ENCODE measurements around the gene SLC30A9. TPM values are rescaled to one million over a fixed set of nuclear protein-coding genes. Genes with fewer than 3 reads are reported as not detected.
A peak's percentile ranks its signal among the peaks of the same experiment; 100 is the strongest.

Gene SLC30A9
- total and polyA plus RNA-seq, 7 experiments from 2014 or later = 21.4 to 42.1 (median 32.7) TPM

DNA sequence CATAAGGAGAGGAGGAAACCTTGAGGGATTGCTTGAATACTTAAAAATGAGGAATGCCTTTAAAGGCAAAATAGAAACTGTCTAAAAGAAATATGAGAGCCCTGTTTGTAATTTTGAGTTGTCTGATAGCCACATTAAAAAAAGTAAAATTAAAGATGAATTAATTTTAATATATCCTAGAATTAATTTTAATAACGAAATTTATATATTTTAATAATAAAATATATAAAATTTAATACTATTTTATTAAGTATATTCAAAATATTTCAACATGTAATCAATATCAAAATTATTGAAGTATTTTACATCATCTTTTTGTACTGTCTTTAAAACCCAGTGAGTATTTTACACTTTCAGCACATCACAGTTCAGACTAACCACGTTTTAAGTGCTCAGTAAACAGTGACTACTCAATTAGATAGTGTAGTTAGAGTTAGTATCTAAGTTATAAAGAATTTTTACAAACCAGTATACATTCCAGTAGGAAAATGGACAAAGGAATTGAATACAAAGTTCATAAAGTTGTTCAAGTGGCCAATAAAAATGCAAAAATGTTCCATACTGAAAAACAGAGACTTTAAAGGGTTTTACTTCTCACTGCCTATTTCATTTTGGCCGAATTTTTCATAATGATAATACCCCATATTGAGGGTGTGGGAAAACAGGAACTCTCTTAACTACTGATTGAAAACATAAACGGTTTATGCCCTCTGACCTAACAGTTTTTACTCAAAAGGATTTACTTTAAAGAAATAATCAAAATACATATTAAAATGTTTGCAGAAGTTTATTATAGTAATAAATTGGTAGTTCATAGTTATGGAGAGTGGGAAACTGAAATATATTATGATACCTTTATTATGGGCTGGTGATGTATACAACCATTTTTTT, 2.9 kb downstream of the SLC30A9 start:
- no peak overlapping the region for H3K27ac ChIP-seq (ENCODE audit: low read depth, low read length)
- POLR2A ChIA-PET = interaction anchor here (0.7 to 0.9 kb wide), 2 partner anchors 9 to 23 kb away, joined by 3 to 5 read pairs; no protein-coding TSS in a partner anchor

DNA sequence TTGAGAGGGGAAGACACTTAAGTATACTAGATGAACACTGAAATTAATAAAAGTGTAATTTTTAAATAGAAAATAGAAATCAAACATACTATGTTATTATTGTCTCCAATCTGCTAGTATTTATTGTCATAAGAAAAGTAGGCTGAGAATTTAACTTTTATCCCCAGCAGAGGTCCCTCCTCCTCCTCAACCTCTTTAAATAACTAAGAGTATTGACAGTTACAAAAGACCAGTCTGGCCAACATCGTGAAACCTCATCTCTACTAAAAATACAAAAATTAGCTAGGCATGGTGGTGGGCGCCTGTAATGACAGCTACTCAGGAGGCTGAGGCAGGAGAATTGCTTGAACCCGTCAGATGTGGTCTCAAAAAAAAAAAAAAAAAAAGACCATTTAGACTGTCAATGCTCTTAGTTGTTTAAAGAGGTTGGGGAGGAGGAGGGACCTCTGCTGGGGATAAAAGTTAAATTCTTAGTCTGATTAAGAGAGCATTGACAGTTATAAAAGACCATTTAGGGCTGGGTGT, 4.2 kb downstream of the SLC30A9 start:
- H3K4me3 Mint-ChIP-seq = peak overlapping the region in 1 of 10 donors; percentile 25
- H3K27ac Mint-ChIP-seq = peak overlapping the region in 1 of 9 donors; percentile 62
- H3K27me3 Mint-ChIP-seq = no peaks in the 10 kb centered on the region
- peaks cover 19 to 65% (median 50%) of the 10 kb centered on the region in 7 donors for H3K4me1 Mint-ChIP-seq
- H3K9me3 Mint-ChIP-seq = no peaks in the 10 kb centered on the region
- peaks cover 0 to 9% (median 5%) of the 10 kb centered on the region in 5 donors for H3K36me3 Mint-ChIP-seq
- ChIA-PET POLR2A (no interaction called here), CTCF (interaction anchor here (0.7 kb wide), 1 partner anchor 24 kb away, joined by 9 read pairs; no protein-coding TSS in a partner anchor)
- Histone ChIP-seq H3K27ac (ENCODE audit: low read depth, low read length) (no peak overlapping the region), H3K9me3 (ENCODE audit: control insufficient read depth in 2 of 3, low read length in 3 of 3) (no peaks in the 10 kb centered on the region), H3K27me3 (ENCODE audit: control insufficient read depth in 2 of 2, insufficient read depth in 2 of 2, low read length in 2 of 2) (no peaks in the 10 kb centered on the region), H3K4me1 (ENCODE audit: control insufficient read depth in 2 of 2, insufficient read depth in 2 of 2, low read length in 2 of 2) (peaks cover 12 to 14% of the 10 kb centered on the region in 2 donors), H3K36me3 (ENCODE audit: control insufficient read depth in 2 of 3, insufficient read depth in 3 of 3, low read length in 3 of 3) (peaks cover 0 to 5% (median 0%) of the 10 kb centered on the region in 3 experiments), H3K4me3 (ENCODE audit: low read length) (no peak overlapping the region)
- intact Hi-C loops (cut with micrococcal nuclease) = loop anchor here (5.0 kb wide), 2 partner anchors 663 to 678 kb away; partner anchors contain the start of gene ATP8A1 (in 1 of the 2)
- DNase-seq = no peak
- ATAC-seq = no peak

More for the DNA sequence above, 2.9 kb downstream of the SLC30A9 start:
- peaks cover 18 to 62% (median 54%) of the 10 kb centered on the region in 7 donors for H3K4me1 Mint-ChIP-seq
- H3K9me3 Mint-ChIP-seq = no peaks in the 10 kb centered on the region
- peak overlapping the region in 1 of 9 donors; percentile 21 for H3K27ac Mint-ChIP-seq
- DNase-seq = no peak
- no peak for ATAC-seq
- peak overlapping the region in 4 of 10 donors; percentile 26 to 94 (median 54) for H3K4me3 Mint-ChIP-seq
- no peaks in the 10 kb centered on the region for H3K27me3 Mint-ChIP-seq
- H3K36me3 Mint-ChIP-seq = peaks cover 0 to 9% (median 5%) of the 10 kb centered on the region in 5 donors
- CTCF ChIA-PET = no interaction called here
- no peak overlapping the region for H3K4me3 ChIP-seq (ENCODE audit: low read length)
- peaks cover 12 to 16% of the 10 kb centered on the region in 2 donors for H3K4me1 ChIP-seq (ENCODE audit: control insufficient read depth in 2 of 2, insufficient read depth in 2 of 2, low read length in 2 of 2)
- no peaks in the 10 kb centered on the region for H3K27me3 ChIP-seq (ENCODE audit: control insufficient read depth in 2 of 2, insufficient read depth in 2 of 2, low read length in 2 of 2)
- peaks cover 0 to 5% (median 0%) of the 10 kb centered on the region in 3 experiments for H3K36me3 ChIP-seq (ENCODE audit: control insufficient read depth in 2 of 3, insufficient read depth in 3 of 3, low read length in 3 of 3)
- H3K9me3 ChIP-seq (ENCODE audit: control insufficient read depth in 2 of 3, low read length in 3 of 3) = no peaks in the 10 kb centered on the region
- intact Hi-C loops (cut with micrococcal nuclease) = loop anchor here (2.0 to 5.0 kb wide), 3 partner anchors 16 to 679 kb away; partner anchors contain the start of gene ATP8A1 (in 1 of the 2)

DNA sequence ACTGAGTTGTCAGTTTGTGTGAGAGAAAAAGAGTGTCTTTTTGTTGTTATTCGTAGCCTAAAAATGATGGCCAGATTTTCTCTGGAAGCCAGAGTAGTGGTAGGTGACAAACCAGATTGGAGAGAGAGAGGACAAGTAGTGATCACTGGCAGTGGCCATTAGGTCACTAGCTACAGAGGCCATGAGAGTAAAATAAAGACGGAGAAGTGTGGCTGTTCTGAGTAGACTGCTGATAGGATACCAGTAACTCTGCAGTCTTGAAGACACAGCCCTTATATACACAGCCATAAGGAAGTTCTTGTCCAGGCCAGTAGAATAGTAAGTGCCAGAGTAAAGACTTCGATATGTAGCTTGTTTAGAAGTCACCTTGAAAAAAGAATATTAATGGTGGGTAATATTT, 7.7 kb downstream of the SLC30A9 start:
- Histone ChIP-seq H3K27me3 (ENCODE audit: control insufficient read depth in 2 of 2, insufficient read depth in 2 of 2, low read length in 2 of 2) (no peaks in the 10 kb centered on the region), H3K36me3 (ENCODE audit: control insufficient read depth in 2 of 3, insufficient read depth in 3 of 3, low read length in 3 of 3) (no peaks in the 10 kb centered on the region), H3K4me1 (ENCODE audit: control insufficient read depth in 2 of 2, insufficient read depth in 2 of 2, low read length in 2 of 2) (no peaks in the 10 kb centered on the region), H3K9me3 (ENCODE audit: control insufficient read depth in 2 of 3, low read length in 3 of 3) (no peaks in the 10 kb centered on the region), H3K4me3 (ENCODE audit: low read length) (no peak overlapping the region), H3K27ac (ENCODE audit: low read depth, low read length) (no peak overlapping the region)
- Mint-ChIP-seq H3K4me3 (no peak overlapping the region), H3K27me3 (no peaks in the 10 kb centered on the region), H3K4me1 (peaks cover under 1 to 64% (median 43%) of the 10 kb centered on the region in 7 donors), H3K27ac (no peak overlapping the region), H3K36me3 (peaks cover 5 to 21% (median 14%) of the 10 kb centered on the region in 5 donors), H3K9me3 (no peaks in the 10 kb centered on the region)
- intact Hi-C loops (cut with micrococcal nuclease) = no loop called here
- DNase-seq (no peak), ATAC-seq (no peak)
- ChIA-PET POLR2A (no interaction called here), CTCF (no interaction called here)

DNA sequence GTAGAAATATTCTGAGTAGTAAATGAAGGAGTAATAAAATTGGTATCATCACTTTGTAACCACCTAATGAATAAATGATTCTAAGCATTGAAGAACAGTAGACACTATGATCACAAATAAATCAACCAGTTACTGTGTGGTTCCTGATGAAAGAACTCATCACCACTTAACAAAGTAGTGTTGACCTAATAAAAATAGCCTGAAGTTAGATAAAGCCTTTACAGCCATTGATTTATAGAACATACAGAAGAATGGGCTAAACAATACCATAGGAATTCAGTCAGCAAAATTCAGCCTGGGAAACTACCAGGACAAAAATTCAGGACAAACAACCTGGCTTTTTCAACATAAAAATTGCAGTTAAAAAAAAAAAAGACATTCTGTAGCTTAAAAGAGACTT, 9.0 kb downstream of the SLC30A9 start:
- no peak overlapping the region for H3K4me3 Mint-ChIP-seq
- peaks cover 5 to 34% (median 25%) of the 10 kb centered on the region in 5 donors for H3K36me3 Mint-ChIP-seq
- Histone ChIP-seq H3K4me3 (ENCODE audit: low read length) (no peak overlapping the region), H3K36me3 (ENCODE audit: control insufficient read depth in 2 of 3, insufficient read depth in 3 of 3, low read length in 3 of 3) (no peaks in the 10 kb centered on the region), H3K27ac (ENCODE audit: low read depth, low read length) (no peak overlapping the region), H3K27me3 (ENCODE audit: control insufficient read depth in 2 of 2, insufficient read depth in 2 of 2, low read length in 2 of 2) (no peaks in the 10 kb centered on the region), H3K4me1 (ENCODE audit: control insufficient read depth in 2 of 2, insufficient read depth in 2 of 2, low read length in 2 of 2) (no peaks in the 10 kb centered on the region), H3K9me3 (ENCODE audit: control insufficient read depth in 2 of 3, low read length in 3 of 3) (no peaks in the 10 kb centered on the region)
- ChIA-PET CTCF (interaction anchor here (0.6 kb wide), 1 partner anchor 9 kb away, joined by 3 read pairs; no protein-coding TSS in a partner anchor), POLR2A (no interaction called here)
- intact Hi-C loops (cut with micrococcal nuclease) = no loop called here
- ATAC-seq (no peak), DNase-seq (no peak)
- H3K27me3 Mint-ChIP-seq = no peaks in the 10 kb centered on the region
- peaks cover 2 to 74% (median 55%) of the 10 kb centered on the region in 7 donors for H3K4me1 Mint-ChIP-seq
- H3K27ac Mint-ChIP-seq = peak overlapping the region in 2 of 9 donors; percentile 12 to 40
- no peaks in the 10 kb centered on the region for H3K9me3 Mint-ChIP-seq

DNA sequence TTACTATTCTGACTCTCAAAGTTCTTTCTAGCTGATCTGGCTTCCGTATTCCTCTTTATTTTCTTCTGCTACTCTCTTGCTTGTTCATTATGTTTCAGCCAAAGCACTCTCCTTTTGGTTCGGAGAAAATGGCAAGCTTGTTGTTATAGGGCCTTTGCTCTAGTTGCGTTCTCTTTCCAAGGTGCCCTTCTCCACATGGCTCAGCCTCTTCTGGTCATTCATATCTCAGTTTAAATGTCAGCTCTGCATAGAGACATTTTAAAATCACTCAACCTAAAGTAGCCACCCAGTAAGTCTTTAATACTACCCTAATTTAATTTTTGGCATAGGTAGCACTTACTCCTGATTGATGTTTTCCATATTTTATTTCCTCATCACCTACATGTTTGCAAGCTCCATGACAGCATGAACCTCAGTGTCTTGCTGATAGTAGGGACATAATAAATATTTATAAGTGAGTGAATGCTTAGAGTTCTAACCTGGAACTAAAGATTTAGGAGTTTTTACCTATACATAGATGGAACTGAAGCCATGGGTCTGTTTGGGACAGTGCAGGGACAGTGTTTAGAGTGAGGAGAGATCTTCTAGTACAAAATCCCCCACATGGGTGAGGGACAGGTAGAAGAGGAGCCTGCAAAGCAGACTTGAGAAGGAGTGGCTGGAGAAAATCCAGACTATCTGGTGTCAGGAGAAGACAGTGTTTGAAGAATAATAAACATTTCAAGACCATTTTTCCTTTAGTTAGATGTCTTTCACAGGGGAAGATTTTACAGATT, 17.9 kb downstream of the SLC30A9 start:
- Histone ChIP-seq H3K27me3 (ENCODE audit: control insufficient read depth in 2 of 2, insufficient read depth in 2 of 2, low read length in 2 of 2) (no peaks in the 10 kb centered on the region), H3K4me3 (ENCODE audit: low read length) (no peak overlapping the region), H3K9me3 (ENCODE audit: control insufficient read depth in 2 of 3, low read length in 3 of 3) (no peaks in the 10 kb centered on the region), H3K36me3 (ENCODE audit: control insufficient read depth in 2 of 3, insufficient read depth in 3 of 3, low read length in 3 of 3) (peaks cover 0 to 19% (median 0%) of the 10 kb centered on the region in 3 experiments), H3K4me1 (ENCODE audit: control insufficient read depth in 2 of 2, insufficient read depth in 2 of 2, low read length in 2 of 2) (no peaks in the 10 kb centered on the region), H3K27ac (ENCODE audit: low read depth, low read length) (no peak overlapping the region)
- Mint-ChIP-seq H3K36me3 (peaks cover 12 to 76% (median 54%) of the 10 kb centered on the region in 5 donors), H3K4me1 (peaks cover 3 to 75% (median 68%) of the 10 kb centered on the region in 7 donors), H3K27ac (peak overlapping the region in 3 of 9 donors; percentile 40 to 51 (median 49)), H3K9me3 (no peaks in the 10 kb centered on the region), H3K4me3 (peak overlapping the region in 1 of 10 donors; percentile 1), H3K27me3 (no peaks in the 10 kb centered on the region)
- POLR2A ChIA-PET = no interaction called here
- ATAC-seq (no peak), DNase-seq (no peak)
- intact Hi-C loops (cut with micrococcal nuclease) = loop anchor here in 1 of 2 donors (2.0 kb wide), 1 partner anchor 15 kb away; no protein-coding TSS in a partner anchor
- CTCF ChIA-PET = no interaction called here

DNA sequence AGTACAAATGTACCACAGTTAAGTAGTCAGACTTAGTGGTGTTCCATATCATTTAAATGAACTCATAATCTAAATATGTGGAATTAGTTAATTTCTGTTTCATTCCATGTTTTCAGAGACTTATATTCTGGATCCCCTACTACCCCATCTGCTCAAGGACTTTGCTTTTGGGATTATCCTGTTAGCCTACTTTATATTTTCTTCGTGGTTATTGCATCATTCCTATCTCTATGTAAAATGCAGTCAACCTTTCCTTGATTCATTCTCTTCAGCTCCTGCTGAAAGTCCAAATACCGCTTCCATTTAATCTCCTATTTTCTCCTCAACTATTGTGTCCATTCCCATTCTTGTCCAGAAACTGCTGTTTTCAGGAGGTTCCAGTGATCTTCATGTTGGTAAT, 25.1 kb downstream of the SLC30A9 start:
- Mint-ChIP-seq H3K36me3 (peaks cover 6 to 58% (median 41%) of the 10 kb centered on the region in 5 donors), H3K4me3 (no peak overlapping the region), H3K4me1 (peaks cover 0 to 67% (median 53%) of the 10 kb centered on the region in 7 donors), H3K27ac (peak overlapping the region in 1 of 9 donors; percentile 2), H3K9me3 (no peaks in the 10 kb centered on the region), H3K27me3 (no peaks in the 10 kb centered on the region)
- Histone ChIP-seq H3K27ac (ENCODE audit: low read depth, low read length) (no peak overlapping the region), H3K27me3 (ENCODE audit: control insufficient read depth in 2 of 2, insufficient read depth in 2 of 2, low read length in 2 of 2) (no peaks in the 10 kb centered on the region), H3K4me3 (ENCODE audit: low read length) (no peak overlapping the region), H3K4me1 (ENCODE audit: control insufficient read depth in 2 of 2, insufficient read depth in 2 of 2, low read length in 2 of 2) (no peaks in the 10 kb centered on the region), H3K9me3 (ENCODE audit: control insufficient read depth in 2 of 3, low read length in 3 of 3) (no peaks in the 10 kb centered on the region), H3K36me3 (ENCODE audit: control insufficient read depth in 2 of 3, insufficient read depth in 3 of 3, low read length in 3 of 3) (peaks cover 0 to 6% (median 4%) of the 10 kb centered on the region in 3 experiments)
- no peak for DNase-seq
- CTCF ChIA-PET = no interaction called here
- intact Hi-C loops (cut with micrococcal nuclease) = no loop called here
- POLR2A ChIA-PET = no interaction called here
- ATAC-seq = no peak

All from naive thymus-derived CD4-positive, alpha-beta T cell (primary cell).